Adipocyte (in vitro differentiated cells): ENCODE results near the gene GYS2.

Experiments
- DNase-seq: peaks from one replicate; pipeline ENCODE4 v3.0.0-alpha.2; 2015; ENCODE audit warnings: low read depth
- H3K27me3 ChIP-seq: replicated peaks from 2 replicates; pipeline ENCODE4 v1.7.0; 2013; ENCODE audit warnings: mild to moderate bottlenecking, low read length, moderate library complexity; ENCODE audit not compliant: control insufficient read depth, insufficient read depth
- H3K36me3 ChIP-seq: 2 replicates; pipeline ENCODE4 v1.7.0; 2013; ENCODE audit warnings: low read length, mild to moderate bottlenecking, moderate library complexity; ENCODE audit not compliant: control insufficient read depth, insufficient read depth, severe bottlenecking
- H3K4me1 ChIP-seq: 2 replicates; pipeline ENCODE4 v1.7.0; 2013; ENCODE audit warnings: mild to moderate bottlenecking, low read length, moderate library complexity; ENCODE audit not compliant: control insufficient read depth, insufficient read depth
- H3K4me3 ChIP-seq: 2 replicates; pipeline ENCODE4 v1.7.0; 2013; ENCODE audit warnings: mild to moderate bottlenecking, low read length, moderate library complexity
- H3K9ac ChIP-seq: 2 replicates; pipeline ENCODE4 v1.7.0; 2013; ENCODE audit warnings: mild to moderate bottlenecking, low read length, moderate library complexity
- H3K9me3 ChIP-seq: 2 replicates; pipeline ENCODE4 v1.7.0; 2013; ENCODE audit warnings: mild to moderate bottlenecking, low read length, moderate library complexity; ENCODE audit not compliant: control insufficient read depth

Gene GYS2

GRCh38 chr12:21502164-21502496 lies 102.5 kb downstream of the GYS2 start:
- peak; percentile 75 for DNase-seq
- peaks cover 19% of the 10 kb centered on the region for H3K36me3 ChIP-seq
- H3K4me1 ChIP-seq, result peaks cover 55% of the 10 kb centered on the region
- H3K9ac ChIP-seq, result peak overlapping the region; percentile 95
- H3K27me3 ChIP-seq, result no peaks in the 10 kb centered on the region
- peak overlapping the region; percentile 95 for H3K4me3 ChIP-seq
- no peaks in the 10 kb centered on the region for H3K9me3 ChIP-seq

GRCh38 chr12:21501258-21502163 lies 103.1 kb downstream of the GYS2 start, which contains the start of the genes GOLT1B and RECQL:
GOLT1B (plus strand) TSS chr12:21501789; CDS start chr12:21501924, 135 bp downstream.
RECQL (minus strand) TSS chr12:21501635; CDS start chr12:21499570, 2,065 bp downstream.
- Histone ChIP-seq H3K4me3 (peak within 1 kb of the TSS; percentile 95), H3K4me1 (peaks cover 55% of the 10 kb centered on the region), H3K9ac (peak within 1 kb of the TSS; percentile 95), H3K9me3 (no peaks in the 10 kb centered on the region), H3K27me3 (no peaks in the 10 kb centered on the region), H3K36me3 (peaks cover 25% of the 10 kb centered on the region)
- peak; percentile 99 for DNase-seq

- Histone ChIP-seq H3K9ac (peak overlapping the region; percentile 95), H3K27me3 (no peaks in the 10 kb centered on the region), H3K9me3 (no peaks in the 10 kb centered on the region), H3K4me3 (peak overlapping the region; percentile 95), H3K36me3 (peaks cover 32% of the 10 kb centered on the region), H3K4me1 (peaks cover 50% of the 10 kb centered on the region)
- no peak for DNase-seq
These were observed 103.8 kb downstream of the GYS2 start for GRCh38 chr12:21500786-21501257.

GRCh38 chr12:21499765-21500164 lies 104.9 kb downstream of the GYS2 start:
- Histone ChIP-seq H3K9me3 (no peaks in the 10 kb centered on the region), H3K36me3 (peaks cover 42% of the 10 kb centered on the region), H3K27me3 (no peaks in the 10 kb centered on the region), H3K4me1 (peaks cover 39% of the 10 kb centered on the region), H3K9ac (peak overlapping the region; percentile 95), H3K4me3 (peak overlapping the region; percentile 95)
- DNase-seq, result no peak
